Raji (cell line): ENCODE results near the gene ANK2.

Experiments
- POLR2A ChIP-seq: IDR thresholded peaks from 2 replicates; pipeline ENCODE4 v1.6.1; 2011; ENCODE audit warnings: low read depth, low read length, control low read depth; ENCODE audit not compliant: insufficient read depth

The ANK2 gene

DNA sequence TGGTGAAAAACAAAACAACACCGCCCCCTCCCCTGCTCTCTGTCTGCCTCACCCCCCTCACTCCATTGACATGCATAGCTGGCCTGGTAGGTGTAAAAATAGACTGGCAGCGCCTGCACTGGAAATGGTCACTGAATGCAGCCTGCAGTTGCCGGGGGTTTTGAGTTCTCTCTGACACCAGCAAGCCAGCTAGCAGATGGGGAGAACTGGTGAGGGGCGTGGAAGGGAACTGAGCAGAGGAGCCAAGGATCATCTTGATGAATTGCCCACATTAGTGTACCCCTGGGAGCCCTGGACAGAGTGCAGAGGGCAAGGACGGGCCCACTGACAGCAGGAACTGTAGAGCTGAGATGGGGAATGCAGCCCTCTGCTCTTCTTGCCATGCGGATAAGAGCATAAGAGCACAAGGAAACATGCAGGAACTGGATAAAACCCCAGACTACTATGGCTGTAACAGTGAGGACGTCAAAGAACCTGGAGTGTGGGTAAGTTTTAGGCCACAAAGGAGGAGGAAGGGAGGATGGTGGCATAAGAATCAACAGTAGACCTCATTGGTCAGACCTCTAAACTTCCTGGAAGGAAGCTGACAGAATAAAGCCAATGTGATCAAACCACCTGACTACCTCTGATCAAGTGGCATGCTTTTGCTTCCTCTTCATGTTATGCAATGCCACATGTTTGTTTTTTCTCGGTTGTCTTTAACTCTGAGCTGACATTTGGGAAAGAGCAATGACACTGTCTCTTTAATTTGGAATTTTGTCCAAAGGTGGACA lies 96.3 kb downstream of the ANK2 start:
- TF ChIP-seq POLR2A = no peak

DNA sequence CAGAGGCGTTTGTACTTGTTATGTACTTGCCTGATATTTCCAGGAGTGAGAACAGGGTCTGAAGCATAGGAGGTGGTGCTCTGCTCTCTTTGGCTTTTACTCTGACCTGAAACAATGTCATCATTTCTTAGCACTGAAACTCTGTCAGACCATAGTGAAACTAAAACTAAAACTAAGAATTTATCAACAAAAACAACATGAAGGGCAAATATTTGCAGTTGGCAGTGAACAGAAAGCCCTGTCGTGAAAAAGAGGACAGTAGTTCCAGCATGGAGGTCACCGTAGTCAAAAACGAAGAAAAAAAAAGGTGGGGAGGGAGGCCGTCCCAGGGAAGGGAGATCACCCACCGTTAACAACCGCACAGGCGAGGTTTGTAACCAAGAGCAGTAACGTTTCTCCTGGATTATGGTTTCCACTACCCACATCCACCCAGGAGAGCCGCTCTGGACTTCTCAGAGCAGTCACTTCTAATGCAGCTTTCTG lies 97.5 kb downstream of the ANK2 start:
- no peak for TF ChIP-seq POLR2A

DNA sequence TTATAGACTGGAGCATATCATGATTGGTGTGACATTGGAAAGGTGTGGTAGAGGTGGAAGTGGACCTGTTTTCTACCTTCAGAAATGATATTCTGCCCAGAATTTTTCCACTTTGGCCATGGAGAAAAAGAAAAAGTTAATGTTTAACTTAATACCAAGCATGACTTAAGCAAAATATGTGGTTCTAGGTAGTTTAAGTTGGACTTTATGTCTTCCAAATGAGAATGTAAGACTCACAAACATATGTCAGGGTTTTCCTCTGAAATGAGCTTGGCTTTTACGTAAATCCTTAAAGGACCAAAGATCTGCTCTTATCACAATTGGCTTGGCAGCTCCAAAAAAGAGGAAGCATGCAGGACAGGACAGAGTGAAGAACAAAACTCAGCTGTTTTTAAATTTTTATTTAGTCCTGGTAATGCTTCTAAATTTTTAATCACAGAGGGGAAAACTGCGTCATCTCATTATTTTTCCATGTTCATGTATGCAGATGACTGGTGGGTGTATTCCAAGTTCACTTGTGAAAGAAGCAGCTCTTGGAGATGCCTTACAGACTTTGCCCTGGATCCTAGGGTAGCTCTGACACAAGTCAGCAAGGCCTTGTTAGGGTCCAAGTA lies 98.2 kb downstream of the ANK2 start:
- no peak for TF ChIP-seq POLR2A

GRCh38 chr4:113148925-113149324 lies 99.5 kb downstream of the ANK2 start:
- TF ChIP-seq POLR2A = no peak

- no peak for TF ChIP-seq POLR2A
Measured at GRCh38 chr4:113153529-113154101, 104.2 kb downstream of the ANK2 start.

DNA sequence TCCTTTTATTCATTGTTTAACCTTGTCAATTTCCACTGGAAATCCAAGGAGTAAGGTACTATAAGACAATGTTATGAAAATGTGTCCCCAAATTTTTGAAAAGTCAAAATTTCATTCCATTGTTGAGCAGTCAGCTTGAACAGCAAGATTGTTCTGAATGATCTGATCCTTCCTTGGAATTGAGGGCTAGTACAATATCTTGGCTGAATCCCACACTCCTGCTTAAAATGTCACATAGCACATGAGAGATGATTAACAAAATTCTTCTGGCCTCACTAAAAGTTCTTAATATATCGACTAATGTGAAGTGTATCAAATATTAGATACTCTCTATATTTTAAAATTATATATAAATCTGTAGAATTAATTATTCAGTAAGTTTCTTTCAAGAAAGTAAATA lies 104.8 kb downstream of the ANK2 start:
- TF ChIP-seq POLR2A = no peak

GRCh38 chr4:113157086-113157857 lies 107.8 kb downstream of the ANK2 start:
- no peak for TF ChIP-seq POLR2A

DNA sequence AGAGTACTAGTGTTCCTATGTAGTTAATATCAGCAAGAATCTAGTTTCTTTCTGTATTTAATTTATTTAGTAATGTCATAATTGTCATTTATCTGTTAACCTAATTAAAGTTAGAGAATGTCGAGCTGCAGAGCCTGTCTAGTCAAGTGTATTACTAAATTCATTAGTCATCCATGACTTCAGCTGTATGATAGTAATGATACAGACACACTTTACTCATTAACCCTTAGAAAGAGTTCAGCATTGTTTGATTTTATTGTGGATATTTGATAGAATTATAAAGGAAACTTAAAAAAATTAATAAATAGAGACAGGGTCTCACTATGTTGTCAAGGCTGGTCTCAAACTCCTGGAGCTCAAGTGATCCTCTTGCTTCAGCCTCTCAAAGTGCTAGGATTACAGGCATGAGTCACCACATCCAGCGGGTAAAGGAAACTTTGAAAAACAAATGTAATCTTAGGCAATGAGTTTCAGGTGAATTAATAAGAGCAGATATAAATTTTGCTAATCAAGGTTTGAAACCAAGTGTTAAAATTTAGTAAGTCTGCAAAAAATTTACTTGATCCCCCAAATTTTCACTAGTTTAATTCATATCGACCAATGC lies 110.6 kb downstream of the ANK2 start:
- no peak for TF ChIP-seq POLR2A

GRCh38 chr4:113160548-113160947 lies 111.1 kb downstream of the ANK2 start:
- no peak for TF ChIP-seq POLR2A

GRCh38 chr4:113162089-113162488 lies 112.6 kb downstream of the ANK2 start:
- no peak for TF ChIP-seq POLR2A

GRCh38 chr4:113169368-113169767 lies 119.9 kb downstream of the ANK2 start:
- no peak for TF ChIP-seq POLR2A

DNA sequence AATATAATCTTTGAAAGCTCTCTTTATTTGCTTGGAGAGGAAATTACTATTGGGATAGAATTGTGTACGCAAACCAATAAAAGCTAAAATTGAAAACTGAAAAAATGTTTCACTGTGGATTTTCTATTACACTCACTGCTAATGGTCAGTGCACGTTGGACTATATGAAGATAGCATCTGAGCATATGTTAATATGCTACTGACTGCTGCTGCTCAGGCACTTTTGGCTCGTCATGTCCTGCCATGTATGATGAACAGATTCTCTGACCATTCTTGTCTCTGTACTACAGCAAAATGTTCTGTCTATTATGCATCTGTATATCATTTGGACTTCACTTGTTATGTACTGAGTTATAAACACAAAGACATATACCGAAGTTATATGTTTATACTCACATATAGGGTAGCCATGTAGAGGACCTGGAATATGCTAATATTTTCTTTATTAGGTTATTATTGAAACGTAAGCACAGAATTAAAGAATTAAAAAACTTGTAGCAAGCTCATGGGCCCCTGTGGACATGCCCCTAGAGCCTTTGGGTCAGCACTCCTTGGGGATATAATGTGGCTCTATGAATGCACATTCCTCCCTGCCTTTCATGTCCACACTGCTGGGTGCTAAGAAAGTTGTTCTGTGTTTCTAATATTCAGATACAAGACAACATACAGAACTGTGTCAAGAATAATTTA lies 120.8 kb downstream of the ANK2 start:
- no peak for TF ChIP-seq POLR2A

- TF ChIP-seq POLR2A = no peak
Measured at GRCh38 chr4:113170805-113171468, 121.5 kb downstream of the ANK2 start.
